GM10847 (cell line): ENCODE data around the gene SMARCB1.

Source experiments
- POLR2A ChIP-seq: IDR thresholded peaks from 2 replicates; pipeline ENCODE4 v1.6.1; 2011; ENCODE audit not compliant: insufficient read length; ENCODE audit errors: extremely low read depth

SMARCB1 gene

GRCh38 chr22:23803001-23803819 lies 16.4 kb downstream of the SMARCB1 start:
- peak; percentile 15 for TF ChIP-seq POLR2A

- TF ChIP-seq POLR2A = no peak
Measured at GRCh38 chr22:23804781-23805291, 18.1 kb downstream of the SMARCB1 start.

DNA sequence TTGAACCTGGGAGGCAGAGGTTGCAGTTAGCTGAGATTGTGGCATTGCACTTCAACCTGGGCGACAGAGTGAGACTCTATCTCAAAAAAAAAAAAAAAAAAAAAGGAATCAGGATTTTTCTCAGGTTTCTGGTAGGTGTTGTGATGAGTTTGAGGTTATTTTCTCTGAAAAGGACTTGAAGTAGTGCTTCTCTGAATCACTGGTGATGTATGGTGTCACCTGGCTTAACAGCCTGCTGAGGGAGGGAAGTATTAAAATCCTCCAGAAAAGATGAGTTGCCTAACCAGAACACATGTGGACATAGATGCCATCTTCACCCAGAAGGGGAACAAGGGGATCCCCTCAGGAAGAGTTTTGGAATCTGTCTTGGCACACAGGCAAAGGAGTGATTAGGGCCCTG lies 20.1 kb downstream of the SMARCB1 start:
- no peak for TF ChIP-seq POLR2A

- no peak for TF ChIP-seq POLR2A
Measured at GRCh38 chr22:23812378-23812777, 25.6 kb downstream of the SMARCB1 start.

- no peak for TF ChIP-seq POLR2A
Measured at GRCh38 chr22:23815541-23816155, 28.9 kb downstream of the SMARCB1 start.

GRCh38 chr22:23816156-23816976 lies 29.6 kb downstream of the SMARCB1 start:
- no peak for TF ChIP-seq POLR2A

GRCh38 chr22:23817146-23817545 lies 30.4 kb downstream of the SMARCB1 start:
- no peak for TF ChIP-seq POLR2A

DNA sequence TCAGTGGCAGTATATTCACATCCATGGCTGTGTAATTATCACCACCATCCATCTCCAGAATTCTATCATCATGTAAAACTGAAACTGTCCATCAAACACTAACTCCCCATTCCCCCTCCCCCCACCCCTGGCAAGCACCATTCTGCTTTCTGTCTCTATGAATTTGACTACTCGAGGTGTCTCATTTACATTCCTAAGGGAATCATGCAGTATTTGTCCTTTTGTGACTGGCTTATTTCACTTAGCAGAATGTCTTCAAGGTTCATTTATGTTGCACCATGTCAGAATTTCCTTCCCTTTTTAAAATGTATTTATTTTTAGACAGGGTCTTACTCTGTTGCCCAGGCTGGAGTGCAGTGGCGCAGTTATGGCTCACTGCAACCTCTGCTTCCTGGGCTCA lies 31.8 kb downstream of the SMARCB1 start:
- no peak for TF ChIP-seq POLR2A

- TF ChIP-seq POLR2A = no peak
Measured at GRCh38 chr22:23820748-23821211, 34.0 kb downstream of the SMARCB1 start.

- TF ChIP-seq POLR2A = no peak
Measured at GRCh38 chr22:23822101-23822671, 35.4 kb downstream of the SMARCB1 start.

DNA sequence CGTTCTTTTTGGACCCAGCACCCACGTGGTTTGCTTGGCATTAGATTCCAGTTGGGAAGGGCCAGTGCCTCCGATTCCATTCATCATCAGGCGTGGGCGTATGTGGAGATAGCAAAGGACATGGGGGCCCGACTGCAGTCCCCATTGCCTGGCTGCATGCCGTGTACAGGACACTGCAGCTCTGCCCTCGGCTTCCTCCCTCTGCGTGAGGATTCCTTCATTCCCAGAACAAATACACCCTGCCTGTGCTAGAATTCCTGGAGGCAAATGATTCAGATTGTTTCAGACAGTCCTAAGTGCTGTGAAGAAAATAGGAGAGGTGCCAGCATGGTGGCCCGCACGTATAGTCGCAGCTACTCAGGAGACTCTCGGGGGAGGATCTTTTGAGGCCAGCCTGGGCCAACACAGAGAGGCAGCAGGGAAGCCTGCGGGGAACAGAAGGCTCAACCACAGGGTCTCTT lies 36.6 kb downstream of the SMARCB1 start:
- TF ChIP-seq POLR2A = no peak

GRCh38 chr22:23824476-23825245 lies 37.9 kb downstream of the SMARCB1 start:
- TF ChIP-seq POLR2A = no peak

- TF ChIP-seq POLR2A = no peak
Measured at GRCh38 chr22:23825246-23825905, 38.6 kb downstream of the SMARCB1 start.
